SK-N-MC (cell line): ENCODE data around the gene SLC5A11.

Experiments used
- EZH2 ChIP-seq: fragments of 200-600 bp; sonication (generic); IDR thresholded peaks from one replicate; pipeline ENCODE4 v1.6.1; 2017; ENCODE audit warnings: antibody characterized with exemption
- POLR2AphosphoS5 ChIP-seq: IDR thresholded peaks from 2 replicates; pipeline ENCODE4 v1.6.1; 2012; ENCODE audit warnings: mild to moderate bottlenecking, low read depth, low read length, borderline replicate concordance

DNA sequence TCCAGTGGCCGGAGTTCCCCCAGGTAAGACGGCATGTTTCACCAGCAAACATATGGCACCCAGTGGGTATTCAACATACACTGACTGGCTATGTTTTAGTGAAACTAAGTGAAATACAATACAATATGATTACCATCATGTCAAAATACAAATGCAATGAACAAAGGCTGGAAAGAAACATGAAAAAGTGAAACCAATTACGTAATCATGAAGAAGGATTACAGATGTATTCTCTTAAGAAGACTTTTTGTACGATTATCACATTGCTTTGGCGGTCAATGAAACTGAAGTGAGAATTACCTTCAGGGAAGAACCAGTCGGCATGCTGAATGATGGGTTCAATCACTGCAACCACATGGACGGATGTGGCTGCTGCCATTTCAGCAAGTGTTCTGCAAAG is 97.7 kb downstream of the SLC5A11 start:
- no peak for TF ChIP-seq POLR2AphosphoS5
- no peak for TF ChIP-seq EZH2
